GM15510 (cell line): ENCODE data around the gene CASP14.

ENCODE experiments used
- POLR2A ChIP-seq: IDR thresholded peaks from 3 replicates; pipeline ENCODE4 v1.6.1; 2011; ENCODE audit warnings: borderline replicate concordance; ENCODE audit not compliant: insufficient read length; ENCODE audit errors: extremely low read depth

Gene CASP14

GRCh38 chr19:15101479-15102082 is 52.3 kb downstream of the CASP14 start:
- no peak for TF ChIP-seq POLR2A

- TF ChIP-seq POLR2A = no peak
Observed at GRCh38 chr19:15104003-15104402, 54.7 kb downstream of the CASP14 start.

- no peak for TF ChIP-seq POLR2A
Observed at GRCh38 chr19:15104411-15104810, 55.1 kb downstream of the CASP14 start.

GRCh38 chr19:15105044-15105443 is 55.8 kb downstream of the CASP14 start:
- TF ChIP-seq POLR2A = no peak

GRCh38 chr19:15107061-15108010 is 58.1 kb downstream of the CASP14 start, which contains the start of gene SYDE1:
Gene SYDE1 (plus strand): TSS chr19:15107401. CDS start chr19:15107434, 33 bp downstream.
- no peak for TF ChIP-seq POLR2A
